NOMO-1 treated with dmso at 0.1 percent for 144 hours (cell line): Measurements from ENCODE around the gene RAB3GAP1.
"Not testable (repeated sequence)": the region's sequence is repeated elsewhere in the genome, so short reads cannot be mapped to it uniquely, and the experiment has no call there.

ENCODE experiments used
- DNase-seq: peaks from one replicate; lab custom pipeline; 2025; ENCODE audit not compliant: unreplicated experiment; lab: John Stamatoyannopoulos, UW

Gene RAB3GAP1

GRCh38 chr2:135052997-135053474 lies 944 bp downstream of the RAB3GAP1 start:
- DNase-seq: no peak

- no peak for DNase-seq
Measured at GRCh38 chr2:135055182-135055786, 3.2 kb downstream of the RAB3GAP1 start.

GRCh38 chr2:135056790-135057189 lies 4.7 kb downstream of the RAB3GAP1 start:
- DNase-seq: no peak

GRCh38 chr2:135059577-135059976 lies 7.5 kb downstream of the RAB3GAP1 start:
- no peak for DNase-seq

- DNase-seq: no peak
Measured at GRCh38 chr2:135063210-135063609, 11.1 kb downstream of the RAB3GAP1 start.

GRCh38 chr2:135064149-135064548 lies 12.1 kb downstream of the RAB3GAP1 start:
- DNase-seq: no peak

GRCh38 chr2:135066710-135067109 lies 14.6 kb downstream of the RAB3GAP1 start:
- DNase-seq: no peak

- DNase-seq: no peak
Measured at GRCh38 chr2:135072125-135072997, 20.3 kb downstream of the RAB3GAP1 start.

- no peak for DNase-seq
Measured at GRCh38 chr2:135074216-135074615, 22.1 kb downstream of the RAB3GAP1 start.

GRCh38 chr2:135076556-135076955 lies 24.5 kb downstream of the RAB3GAP1 start:
- no peak for DNase-seq

- DNase-seq: no peak
Measured at GRCh38 chr2:135078417-135078816, 26.3 kb downstream of the RAB3GAP1 start.

GRCh38 chr2:135086222-135086621 lies 34.1 kb downstream of the RAB3GAP1 start:
- DNase-seq: no peak

- DNase-seq: not testable (repeated sequence)
Measured at GRCh38 chr2:135089597-135089996, 37.5 kb downstream of the RAB3GAP1 start.

- DNase-seq: no peak
Measured at GRCh38 chr2:135091681-135092080, 39.6 kb downstream of the RAB3GAP1 start.

GRCh38 chr2:135093193-135093592 lies 41.1 kb downstream of the RAB3GAP1 start:
- no peak for DNase-seq

- DNase-seq: no peak
Measured at GRCh38 chr2:135093670-135094330, 41.7 kb downstream of the RAB3GAP1 start.

GRCh38 chr2:135094508-135094907 lies 42.4 kb downstream of the RAB3GAP1 start:
- no peak for DNase-seq

GRCh38 chr2:135095591-135095990 lies 43.5 kb downstream of the RAB3GAP1 start:
- DNase-seq: no peak

GRCh38 chr2:135096665-135097446 lies 44.8 kb downstream of the RAB3GAP1 start:
- no peak for DNase-seq

- no peak for DNase-seq
Measured at GRCh38 chr2:135097532-135098231, 45.6 kb downstream of the RAB3GAP1 start.
